Measurements from ENCODE around the gene NOTCH1. TPM values are rescaled to one million over a fixed set of nuclear protein-coding genes. Genes with fewer than 3 reads are reported as not detected.

NOTCH1 gene
- total and polyA plus RNA-seq, 12 donors = 0.81 to 31.5 (median 24.0) TPM

- DNase-seq = no peak
- WGBS, 4 donors = 84 to 91% (median 85%) methylated on average over 20 to 26 of the region's 26 CpGs
- Histone ChIP-seq H3K4me3 (no peak overlapping the region), H3K4me1 (replicated peaks in 1 of 2) (peaks cover 12 to 42% of the 10 kb centered on the region in 2 donors), H3K36me3 (replicated peaks in 1 of 2) (no peaks in the 10 kb centered on the region), H3K27ac (peak overlapping the region in 3 of 5 donors; percentile 45 to 79 (median 56)), H3K9me3 (replicated peaks in 1 of 3) (no peaks in the 10 kb centered on the region), H3K27me3 (no peaks in the 10 kb centered on the region)
- intact Hi-C loops (cut with DNase I) = no loop called here
- no peak for TF ChIP-seq POLR2A (IDR thresholded peaks at IDR 0.05)
- no peak for TF ChIP-seq CTCF (IDR thresholded peaks at IDR 0.05)
Measured at GRCh38 chr9:136565715-136566552, 20.1 kb upstream of the NOTCH1 start.

- 60 to 71% (median 64%) methylated on average over 19 to 28 of the region's 28 CpGs for WGBS, 4 donors
- peak in 3 of 7 donors; percentile 44 to 74 (median 64) for DNase-seq
- Histone ChIP-seq H3K27me3 (no peaks in the 10 kb centered on the region), H3K9me3 (replicated peaks in 1 of 3) (no peaks in the 10 kb centered on the region), H3K4me3 (no peak overlapping the region), H3K36me3 (replicated peaks in 1 of 2) (no peaks in the 10 kb centered on the region), H3K27ac (peak overlapping the region in 4 of 5 donors; percentile 56 to 79 (median 66)), H3K4me1 (replicated peaks in 1 of 2) (peaks cover 12 to 42% of the 10 kb centered on the region in 2 donors)
- no peak for TF ChIP-seq CTCF (IDR thresholded peaks at IDR 0.05)
- no peak for TF ChIP-seq POLR2A (IDR thresholded peaks at IDR 0.05)
- intact Hi-C loops (cut with DNase I) = no loop called here
Measured at GRCh38 chr9:136565086-136565714, 19.4 kb upstream of the NOTCH1 start.

- Histone ChIP-seq H3K36me3 (replicated peaks in 1 of 2) (no peaks in the 10 kb centered on the region), H3K27me3 (no peaks in the 10 kb centered on the region), H3K4me1 (replicated peaks in 1 of 2) (peaks cover 12 to 42% of the 10 kb centered on the region in 2 donors), H3K9me3 (replicated peaks in 1 of 3) (no peaks in the 10 kb centered on the region), H3K4me3 (no peak overlapping the region), H3K27ac (peak overlapping the region in 4 of 5 donors; percentile 56 to 79 (median 66))
- peak in 5 of 7 donors; percentile 63 to 86 (median 75) for DNase-seq
- TF ChIP-seq CTCF (IDR thresholded peaks at IDR 0.05) (peak in 3 of 6 experiments; percentile 41 to 52 (median 49)), POLR2A (IDR thresholded peaks at IDR 0.05) (no peak)
- WGBS, 4 donors = 55 to 89% (median 63%) methylated on average over 11 to 21 of the region's 21 CpGs
- intact Hi-C loops (cut with DNase I) = no loop called here
Measured at GRCh38 chr9:136564379-136564988, 18.6 kb upstream of the NOTCH1 start.

Measured in adrenal gland (tissue), 12 donors.